Stimulated activated CD8-positive, alpha-beta memory T cell treated with anti-CD3 and anti-CD28 coated beads, Interleukin-12 subunit alpha, Interleukin-12 subunit beta, amount 100 ng/mL, for 24 hours (primary cell): ENCODE data around the gene ST13.
"Not testable (repeated sequence)": the region's sequence is repeated elsewhere in the genome, so short reads cannot be mapped to it uniquely, and the experiment has no call there.

Experiments used
- DNase-seq: peaks from one replicate; pipeline ENCODE4 v3.0.0-alpha.2; 2020; ENCODE audit errors: extremely low read depth

ST13 gene

DNA sequence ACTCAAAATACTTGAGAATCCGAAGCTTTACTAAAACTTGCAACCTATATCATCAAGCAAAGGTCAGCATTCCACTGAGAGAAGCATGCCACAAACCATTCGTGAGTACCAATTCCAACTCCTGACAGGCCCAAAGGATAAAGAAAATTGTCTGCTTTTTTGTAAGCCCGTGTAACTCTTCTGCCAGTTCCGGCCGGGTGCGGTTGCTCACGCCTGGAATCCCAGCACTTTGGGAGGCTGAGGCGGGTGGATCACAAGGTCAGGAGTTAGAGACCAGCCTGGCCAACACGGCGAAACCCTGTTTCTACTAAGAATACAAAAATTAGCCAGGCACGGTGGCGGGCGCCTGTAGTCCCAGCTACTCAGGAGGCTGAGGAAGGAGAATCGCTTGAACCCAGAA lies 74.7 kb downstream of the ST13 start:
- DNase-seq, result not testable (repeated sequence)
